GM23338 (cell line): ENCODE results near the gene WWOX. TPM values are rescaled to one million over a fixed set of nuclear protein-coding genes. Genes with fewer than 3 reads are reported as not detected.

Experiments
- ATAC-seq: fragments of 200-7000 bp; cut with Tn5 transposase; 3 replicates; pipeline ENCODE4 v1.9.1; 2020
- DNase-seq: peaks from one replicate; pipeline ENCODE4 v3.0.0-alpha.2; 2015; ENCODE audit warnings: low spot score
- H2AFZ ChIP-seq: fragments of 200-600 bp; sonication (generic); 2 replicates; pipeline ENCODE4 v1.8.0; 2016; ENCODE audit warnings: antibody characterized with exemption, mild to moderate bottlenecking, moderate library complexity
- H3F3A ChIP-seq: fragments of 200-600 bp; sonication (generic); replicated peaks from 2 replicates; pipeline ENCODE4 v1.8.0; 2017; ENCODE audit warnings: antibody characterized with exemption, mixed run types, low read depth
- H3K27ac ChIP-seq: fragments of 200-600 bp; sonication (generic); 2 replicates; pipeline ENCODE4 v1.6.1; 2016; ENCODE audit warnings: low read depth
- H3K27me3 ChIP-seq: fragments of 200-600 bp; sonication (generic); 2 replicates; pipeline ENCODE4 v1.8.0; 2016; ENCODE audit warnings: mild to moderate bottlenecking, mixed run types, moderate library complexity; ENCODE audit not compliant: insufficient read depth
- H3K36me3 ChIP-seq: fragments of 200-600 bp; sonication (generic); 2 replicates; pipeline ENCODE4 v1.8.0; 2016; ENCODE audit warnings: mild to moderate bottlenecking; ENCODE audit not compliant: insufficient read depth
- H3K4me1 ChIP-seq: fragments of 200-600 bp; sonication (generic); 2 replicates; pipeline ENCODE4 v1.8.0; 2016; ENCODE audit warnings: mild to moderate bottlenecking, moderate library complexity; ENCODE audit not compliant: insufficient read depth
- H3K4me2 ChIP-seq: fragments of 200-600 bp; sonication (generic); 2 replicates; pipeline ENCODE4 v1.7.1; 2017; ENCODE audit warnings: mixed run types
- H3K4me3 ChIP-seq: fragments of 200-600 bp; sonication (generic); 2 replicates; pipeline ENCODE4 v1.6.1; 2016; ENCODE audit warnings: mixed run types
- H3K79me2 ChIP-seq: fragments of 200-600 bp; sonication (generic); replicated peaks from 2 replicates; pipeline ENCODE4 v1.8.0; 2017; ENCODE audit warnings: mild to moderate bottlenecking; ENCODE audit not compliant: insufficient read depth
- H3K9me2 ChIP-seq: fragments of 200-600 bp; sonication (generic); 2 replicates; pipeline ENCODE4 v1.8.0; 2017; ENCODE audit not compliant: insufficient read depth
- H4K20me1 ChIP-seq: fragments of 200-600 bp; sonication (generic); replicated peaks from 2 replicates; pipeline ENCODE4 v1.8.0; 2017; ENCODE audit warnings: mild to moderate bottlenecking; ENCODE audit not compliant: insufficient read depth
- H3K27ac Mint-ChIP-seq: 2 replicates; pipeline ENCODE4 v1.8.0; 2020; ENCODE audit warnings: inconsistent platforms, mild to moderate bottlenecking, moderate library complexity, mixed read lengths
- H3K27me3 Mint-ChIP-seq: 3 replicates; pipeline ENCODE4 v1.8.0; 2022; ENCODE audit warnings: low read depth, mild to moderate bottlenecking, moderate library complexity, mixed read lengths, inconsistent platforms; ENCODE audit not compliant: insufficient read depth, poor library complexity
- H3K36me3 Mint-ChIP-seq: 3 replicates; pipeline ENCODE4 v1.8.0; 2021; ENCODE audit warnings: low read depth, mild to moderate bottlenecking, inconsistent platforms, moderate library complexity, mixed read lengths
- H3K4me1 Mint-ChIP-seq: 3 replicates; pipeline ENCODE4 v1.8.0; 2020; ENCODE audit warnings: mild to moderate bottlenecking, inconsistent platforms, mixed read lengths
- H3K4me3 Mint-ChIP-seq: 3 replicates; pipeline ENCODE4 v1.8.0; 2021; ENCODE audit warnings: moderate library complexity, mild to moderate bottlenecking, inconsistent platforms, mixed read lengths
- H3K9me3 Mint-ChIP-seq: 3 replicates; pipeline ENCODE4 v1.8.0; 2020; ENCODE audit warnings: moderate library complexity, mild to moderate bottlenecking, inconsistent platforms, mixed read lengths
- CREB1 ChIP-seq: fragments of 250-450 bp; sonication (Bioruptor Pico); IDR thresholded peaks from 2 replicates; pipeline ENCODE4 v1.5.0; 2020; ENCODE audit warnings: low read depth, mild to moderate bottlenecking, moderate library complexity
- EZH2 ChIP-seq: fragments of 200-600 bp; sonication (generic); IDR thresholded peaks from one replicate; pipeline ENCODE4 v1.8.0; 2017; ENCODE audit warnings: antibody characterized with exemption, mild to moderate bottlenecking, low read depth; ENCODE audit not compliant: unreplicated experiment
- EZH2phosphoT487 ChIP-seq: fragments of 200-600 bp; sonication (generic); IDR thresholded peaks from one replicate; pipeline ENCODE4 v1.8.1; 2018; ENCODE audit warnings: antibody characterized with exemption; ENCODE audit not compliant: unreplicated experiment
- JUNB ChIP-seq: IDR thresholded peaks from one replicate; pipeline ENCODE4 v1.6.1; 2016; ENCODE audit warnings: antibody characterized with exemption; ENCODE audit not compliant: unreplicated experiment
- NANOG ChIP-seq: IDR thresholded peaks from 2 replicates; pipeline ENCODE4 v1.6.1; 2016; ENCODE audit warnings: antibody characterized with exemption, borderline replicate concordance
- POLR2AphosphoS5 ChIP-seq: IDR thresholded peaks from 2 replicates; pipeline ENCODE4 v1.6.1; 2016; ENCODE audit warnings: antibody characterized with exemption, low read depth
- STAT1 ChIP-seq: IDR thresholded peaks from one replicate; pipeline ENCODE4 v1.6.1; 2016; ENCODE audit warnings: antibody characterized with exemption; ENCODE audit not compliant: unreplicated experiment
- ZNF114 ChIP-seq: fragments of 250-450 bp; sonication (Bioruptor Pico); IDR thresholded peaks from 2 replicates; pipeline ENCODE4 v1.5.0; 2020; ENCODE audit warnings: mild to moderate bottlenecking, moderate library complexity
- ZNF331 ChIP-seq: fragments of 250-450 bp; sonication (Bioruptor Pico); IDR thresholded peaks from 2 replicates; pipeline ENCODE4 v1.5.0; 2020; ENCODE audit warnings: low read depth, mild to moderate bottlenecking, moderate library complexity
- polyA plus RNA-seq: library from polyadenylated mRNA; unstranded; fragments of >200 nt; fragmentation: Nextera tagmentation; extraction: Ambion mirVana; gene quantifications from 2 replicates; pipeline ENCODE4 v1.2.1, GENCODE V29; 2016
- total RNA-seq: library from RNA; depleted of rRNA; stranded (reverse); fragments of >200 nt; shearing (Covaris generic); gene quantifications from 2 replicates; pipeline ENCODE4 v1.2.3, GENCODE V29; 2014
- TF ChIP-seq, protein P1 (sequence below): IDR thresholded peaks from 2 replicates; pipeline ENCODE4 v1.6.1; 2016; ENCODE audit warnings: antibody characterized with exemption
- TF ChIP-seq, protein P2 (sequence below), 2 experiments: fragments of 200-600 bp in 1 of 2; sonication (generic) in 1 of 2; conservative IDR thresholded peaks; 2 replicates each; pipeline versions ENCODE4 v1.5.1 to v1.6.1; 2016 to 2017; ENCODE audit warnings: antibody characterized with exemption in 2 of 2, low read depth in 2 of 2, mild to moderate bottlenecking in 2 of 2, moderate library complexity in 1 of 2
- TF ChIP-seq, protein P3 (sequence below): IDR thresholded peaks from one replicate; pipeline ENCODE4 v1.6.1; 2018; ENCODE audit warnings: antibody characterized with exemption; ENCODE audit not compliant: unreplicated experiment
- TF ChIP-seq, protein P4 (sequence below): fragments of 250-450 bp; sonication (Bioruptor Pico); IDR thresholded peaks from 2 replicates; pipeline ENCODE4 v1.5.0; 2020; ENCODE audit warnings: mild to moderate bottlenecking, moderate library complexity

Gene WWOX
- total and polyA plus RNA-seq, 2 experiments from 2014 or later = 10.0 to 19.3 TPM

DNA sequence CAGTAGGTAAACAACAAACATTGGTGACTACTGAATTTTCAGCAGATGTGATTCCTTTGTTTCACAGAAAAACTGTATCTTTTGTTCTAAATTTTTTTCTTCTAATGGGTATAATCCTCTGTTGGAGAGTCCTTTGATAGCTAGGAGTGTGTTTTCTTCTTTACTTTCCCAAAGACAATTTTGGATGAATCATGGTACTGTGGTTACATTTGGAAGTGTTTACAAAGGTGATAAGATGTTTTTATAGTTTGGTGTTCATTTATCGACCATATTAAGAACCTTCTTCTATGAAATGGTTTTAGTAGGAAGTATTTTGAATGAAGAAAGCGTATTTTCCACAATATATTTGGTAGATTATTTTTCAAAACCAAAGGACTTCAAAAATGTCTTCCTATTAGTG lies 333.7 kb downstream of the WWOX start (continued):
- TF ChIP-seq, protein P1, sequence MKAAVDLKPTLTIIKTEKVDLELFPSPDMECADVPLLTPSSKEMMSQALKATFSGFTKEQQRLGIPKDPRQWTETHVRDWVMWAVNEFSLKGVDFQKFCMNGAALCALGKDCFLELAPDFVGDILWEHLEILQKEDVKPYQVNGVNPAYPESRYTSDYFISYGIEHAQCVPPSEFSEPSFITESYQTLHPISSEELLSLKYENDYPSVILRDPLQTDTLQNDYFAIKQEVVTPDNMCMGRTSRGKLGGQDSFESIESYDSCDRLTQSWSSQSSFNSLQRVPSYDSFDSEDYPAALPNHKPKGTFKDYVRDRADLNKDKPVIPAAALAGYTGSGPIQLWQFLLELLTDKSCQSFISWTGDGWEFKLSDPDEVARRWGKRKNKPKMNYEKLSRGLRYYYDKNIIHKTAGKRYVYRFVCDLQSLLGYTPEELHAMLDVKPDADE = no peak
- no peak for TF ChIP-seq POLR2AphosphoS5
- no peak for TF ChIP-seq STAT1
- TF ChIP-seq, protein P2, sequence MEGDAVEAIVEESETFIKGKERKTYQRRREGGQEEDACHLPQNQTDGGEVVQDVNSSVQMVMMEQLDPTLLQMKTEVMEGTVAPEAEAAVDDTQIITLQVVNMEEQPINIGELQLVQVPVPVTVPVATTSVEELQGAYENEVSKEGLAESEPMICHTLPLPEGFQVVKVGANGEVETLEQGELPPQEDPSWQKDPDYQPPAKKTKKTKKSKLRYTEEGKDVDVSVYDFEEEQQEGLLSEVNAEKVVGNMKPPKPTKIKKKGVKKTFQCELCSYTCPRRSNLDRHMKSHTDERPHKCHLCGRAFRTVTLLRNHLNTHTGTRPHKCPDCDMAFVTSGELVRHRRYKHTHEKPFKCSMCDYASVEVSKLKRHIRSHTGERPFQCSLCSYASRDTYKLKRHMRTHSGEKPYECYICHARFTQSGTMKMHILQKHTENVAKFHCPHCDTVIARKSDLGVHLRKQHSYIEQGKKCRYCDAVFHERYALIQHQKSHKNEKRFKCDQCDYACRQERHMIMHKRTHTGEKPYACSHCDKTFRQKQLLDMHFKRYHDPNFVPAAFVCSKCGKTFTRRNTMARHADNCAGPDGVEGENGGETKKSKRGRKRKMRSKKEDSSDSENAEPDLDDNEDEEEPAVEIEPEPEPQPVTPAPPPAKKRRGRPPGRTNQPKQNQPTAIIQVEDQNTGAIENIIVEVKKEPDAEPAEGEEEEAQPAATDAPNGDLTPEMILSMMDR (conservative IDR thresholded peaks at IDR 0.05; ENCODE audit: low read depth in 2 of 2) = no peak
- TF ChIP-seq ZNF331 = no peak
- TF ChIP-seq JUNB = no peak
- no peak for TF ChIP-seq CREB1 (CRISPR knock-in tag)

DNA sequence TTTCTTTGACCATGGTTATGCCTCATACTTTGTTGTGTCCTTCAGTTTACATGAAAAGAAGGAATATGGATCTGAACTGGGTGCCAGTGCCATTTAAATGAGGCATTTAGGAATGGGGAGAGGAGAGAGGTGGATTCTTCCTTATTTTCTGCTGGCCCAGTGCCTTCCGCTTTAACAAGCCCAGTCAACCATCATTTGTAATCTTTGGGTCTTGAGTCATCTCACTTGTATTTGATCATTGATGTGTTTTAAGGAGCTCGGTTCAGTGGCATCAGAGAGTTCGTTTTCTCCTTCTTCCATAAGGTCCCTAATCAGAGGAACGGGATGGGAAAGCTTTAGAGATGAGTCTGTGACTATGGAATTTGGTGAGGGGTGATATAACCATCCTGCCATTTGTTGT lies 334.9 kb downstream of the WWOX start:
- no peak for DNase-seq

More for the DNA sequence above, 334.9 kb downstream of the WWOX start:
- Histone ChIP-seq H3K27me3 (no peaks in the 10 kb centered on the region), H3K36me3 (no peaks in the 10 kb centered on the region), H3K4me2 (no peak overlapping the region), H3F3A (no peaks in the 10 kb centered on the region), H2AFZ (no peak overlapping the region), H3K79me2 (no peaks in the 10 kb centered on the region), H3K9me2 (0 out of 2 replicates have a peak, but pooled peaks cover 11% of the 10 kb centered on the region), H3K27ac (no peak overlapping the region), H4K20me1 (no peaks in the 10 kb centered on the region), H3K4me1 (no peaks in the 10 kb centered on the region), H3K4me3 (no peak overlapping the region)
- peaks cover 2% of the 10 kb centered on the region for H3K27me3 Mint-ChIP-seq
- TF ChIP-seq POLR2AphosphoS5 (no peak), NANOG (no peak), ZNF114 (CRISPR knock-in tag) (no peak), STAT1 (no peak), CREB1 (CRISPR knock-in tag) (no peak), EZH2phosphoT487 (no peak), EZH2 (no peak), JUNB (no peak)
- TF ChIP-seq, protein P3, sequence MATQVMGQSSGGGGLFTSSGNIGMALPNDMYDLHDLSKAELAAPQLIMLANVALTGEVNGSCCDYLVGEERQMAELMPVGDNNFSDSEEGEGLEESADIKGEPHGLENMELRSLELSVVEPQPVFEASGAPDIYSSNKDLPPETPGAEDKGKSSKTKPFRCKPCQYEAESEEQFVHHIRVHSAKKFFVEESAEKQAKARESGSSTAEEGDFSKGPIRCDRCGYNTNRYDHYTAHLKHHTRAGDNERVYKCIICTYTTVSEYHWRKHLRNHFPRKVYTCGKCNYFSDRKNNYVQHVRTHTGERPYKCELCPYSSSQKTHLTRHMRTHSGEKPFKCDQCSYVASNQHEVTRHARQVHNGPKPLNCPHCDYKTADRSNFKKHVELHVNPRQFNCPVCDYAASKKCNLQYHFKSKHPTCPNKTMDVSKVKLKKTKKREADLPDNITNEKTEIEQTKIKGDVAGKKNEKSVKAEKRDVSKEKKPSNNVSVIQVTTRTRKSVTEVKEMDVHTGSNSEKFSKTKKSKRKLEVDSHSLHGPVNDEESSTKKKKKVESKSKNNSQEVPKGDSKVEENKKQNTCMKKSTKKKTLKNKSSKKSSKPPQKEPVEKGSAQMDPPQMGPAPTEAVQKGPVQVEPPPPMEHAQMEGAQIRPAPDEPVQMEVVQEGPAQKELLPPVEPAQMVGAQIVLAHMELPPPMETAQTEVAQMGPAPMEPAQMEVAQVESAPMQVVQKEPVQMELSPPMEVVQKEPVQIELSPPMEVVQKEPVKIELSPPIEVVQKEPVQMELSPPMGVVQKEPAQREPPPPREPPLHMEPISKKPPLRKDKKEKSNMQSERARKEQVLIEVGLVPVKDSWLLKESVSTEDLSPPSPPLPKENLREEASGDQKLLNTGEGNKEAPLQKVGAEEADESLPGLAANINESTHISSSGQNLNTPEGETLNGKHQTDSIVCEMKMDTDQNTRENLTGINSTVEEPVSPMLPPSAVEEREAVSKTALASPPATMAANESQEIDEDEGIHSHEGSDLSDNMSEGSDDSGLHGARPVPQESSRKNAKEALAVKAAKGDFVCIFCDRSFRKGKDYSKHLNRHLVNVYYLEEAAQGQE = no peak
- TF ChIP-seq, protein P4, sequence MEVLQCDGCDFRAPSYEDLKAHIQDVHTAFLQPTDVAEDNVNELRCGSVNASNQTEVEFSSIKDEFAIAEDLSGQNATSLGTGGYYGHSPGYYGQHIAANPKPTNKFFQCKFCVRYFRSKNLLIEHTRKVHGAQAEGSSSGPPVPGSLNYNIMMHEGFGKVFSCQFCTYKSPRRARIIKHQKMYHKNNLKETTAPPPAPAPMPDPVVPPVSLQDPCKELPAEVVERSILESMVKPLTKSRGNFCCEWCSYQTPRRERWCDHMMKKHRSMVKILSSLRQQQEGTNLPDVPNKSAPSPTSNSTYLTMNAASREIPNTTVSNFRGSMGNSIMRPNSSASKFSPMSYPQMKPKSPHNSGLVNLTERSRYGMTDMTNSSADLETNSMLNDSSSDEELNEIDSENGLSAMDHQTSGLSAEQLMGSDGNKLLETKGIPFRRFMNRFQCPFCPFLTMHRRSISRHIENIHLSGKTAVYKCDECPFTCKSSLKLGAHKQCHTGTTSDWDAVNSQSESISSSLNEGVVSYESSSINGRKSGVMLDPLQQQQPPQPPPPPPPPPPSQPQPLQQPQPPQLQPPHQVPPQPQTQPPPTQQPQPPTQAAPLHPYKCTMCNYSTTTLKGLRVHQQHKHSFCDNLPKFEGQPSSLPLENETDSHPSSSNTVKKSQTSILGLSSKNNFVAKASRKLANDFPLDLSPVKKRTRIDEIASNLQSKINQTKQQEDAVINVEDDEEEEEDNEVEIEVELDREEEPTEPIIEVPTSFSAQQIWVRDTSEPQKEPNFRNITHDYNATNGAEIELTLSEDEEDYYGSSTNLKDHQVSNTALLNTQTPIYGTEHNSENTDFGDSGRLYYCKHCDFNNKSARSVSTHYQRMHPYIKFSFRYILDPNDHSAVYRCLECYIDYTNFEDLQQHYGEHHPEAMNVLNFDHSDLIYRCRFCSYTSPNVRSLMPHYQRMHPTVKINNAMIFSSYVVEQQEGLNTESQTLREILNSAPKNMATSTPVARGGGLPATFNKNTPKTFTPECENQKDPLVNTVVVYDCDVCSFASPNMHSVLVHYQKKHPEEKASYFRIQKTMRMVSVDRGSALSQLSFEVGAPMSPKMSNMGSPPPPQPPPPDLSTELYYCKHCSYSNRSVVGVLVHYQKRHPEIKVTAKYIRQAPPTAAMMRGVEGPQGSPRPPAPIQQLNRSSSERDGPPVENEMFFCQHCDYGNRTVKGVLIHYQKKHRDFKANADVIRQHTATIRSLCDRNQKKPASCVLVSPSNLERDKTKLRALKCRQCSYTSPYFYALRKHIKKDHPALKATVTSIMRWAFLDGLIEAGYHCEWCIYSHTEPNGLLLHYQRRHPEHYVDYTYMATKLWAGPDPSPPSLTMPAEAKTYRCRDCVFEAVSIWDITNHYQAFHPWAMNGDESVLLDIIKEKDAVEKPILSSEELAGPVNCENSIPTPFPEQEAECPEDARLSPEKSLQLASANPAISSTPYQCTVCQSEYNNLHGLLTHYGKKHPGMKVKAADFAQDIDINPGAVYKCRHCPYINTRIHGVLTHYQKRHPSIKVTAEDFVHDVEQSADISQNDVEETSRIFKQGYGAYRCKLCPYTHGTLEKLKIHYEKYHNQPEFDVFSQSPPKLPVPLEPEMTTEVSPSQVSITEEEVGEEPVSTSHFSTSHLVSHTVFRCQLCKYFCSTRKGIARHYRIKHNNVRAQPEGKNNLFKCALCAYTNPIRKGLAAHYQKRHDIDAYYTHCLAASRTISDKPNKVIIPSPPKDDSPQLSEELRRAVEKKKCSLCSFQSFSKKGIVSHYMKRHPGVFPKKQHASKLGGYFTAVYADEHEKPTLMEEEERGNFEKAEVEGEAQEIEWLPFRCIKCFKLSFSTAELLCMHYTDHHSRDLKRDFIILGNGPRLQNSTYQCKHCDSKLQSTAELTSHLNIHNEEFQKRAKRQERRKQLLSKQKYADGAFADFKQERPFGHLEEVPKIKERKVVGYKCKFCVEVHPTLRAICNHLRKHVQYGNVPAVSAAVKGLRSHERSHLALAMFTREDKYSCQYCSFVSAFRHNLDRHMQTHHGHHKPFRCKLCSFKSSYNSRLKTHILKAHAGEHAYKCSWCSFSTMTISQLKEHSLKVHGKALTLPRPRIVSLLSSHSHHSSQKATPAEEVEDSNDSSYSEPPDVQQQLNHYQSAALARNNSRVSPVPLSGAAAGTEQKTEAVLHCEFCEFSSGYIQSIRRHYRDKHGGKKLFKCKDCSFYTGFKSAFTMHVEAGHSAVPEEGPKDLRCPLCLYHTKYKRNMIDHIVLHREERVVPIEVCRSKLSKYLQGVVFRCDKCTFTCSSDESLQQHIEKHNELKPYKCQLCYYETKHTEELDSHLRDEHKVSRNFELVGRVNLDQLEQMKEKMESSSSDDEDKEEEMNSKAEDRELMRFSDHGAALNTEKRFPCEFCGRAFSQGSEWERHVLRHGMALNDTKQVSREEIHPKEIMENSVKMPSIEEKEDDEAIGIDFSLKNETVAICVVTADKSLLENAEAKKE (CRISPR knock-in tag) = no peak
- H3K9me3 Mint-ChIP-seq = no peaks in the 10 kb centered on the region
- H3K4me1 Mint-ChIP-seq = no peaks in the 10 kb centered on the region
- H3K4me3 Mint-ChIP-seq = no peak overlapping the region
- H3K36me3 Mint-ChIP-seq = no peaks in the 10 kb centered on the region
- H3K27ac Mint-ChIP-seq = no peak overlapping the region
- ATAC-seq = no peak
